GM12873 (cell line): Measurements from ENCODE around the gene SVBP.

ENCODE experiments used
- CTCF ChIP-seq: IDR thresholded peaks from 2 replicates; pipeline ENCODE4 v1.5.1; 2012; ENCODE audit warnings: low read depth, mild to moderate bottlenecking, moderate library complexity, low read length, control low read depth; ENCODE audit not compliant: insufficient read depth; ENCODE audit errors: missing control alignments

The SVBP gene

GRCh38 chr1:42758641-42759040, 58.6 kb downstream of the SVBP start:
- TF ChIP-seq CTCF = no peak

GRCh38 chr1:42757892-42758275, 59.3 kb downstream of the SVBP start:
- no peak for TF ChIP-seq CTCF
